RKO (cell line): ENCODE data around the gene LRRC38.
A peak's percentile ranks its signal among the peaks of the same experiment; 100 is the strongest.

ENCODE experiments used
- DNase-seq: peaks from one replicate; pipeline ENCODE4 v3.0.0-alpha.2; 2016; ENCODE audit warnings: low spot score

The LRRC38 gene

DNA sequence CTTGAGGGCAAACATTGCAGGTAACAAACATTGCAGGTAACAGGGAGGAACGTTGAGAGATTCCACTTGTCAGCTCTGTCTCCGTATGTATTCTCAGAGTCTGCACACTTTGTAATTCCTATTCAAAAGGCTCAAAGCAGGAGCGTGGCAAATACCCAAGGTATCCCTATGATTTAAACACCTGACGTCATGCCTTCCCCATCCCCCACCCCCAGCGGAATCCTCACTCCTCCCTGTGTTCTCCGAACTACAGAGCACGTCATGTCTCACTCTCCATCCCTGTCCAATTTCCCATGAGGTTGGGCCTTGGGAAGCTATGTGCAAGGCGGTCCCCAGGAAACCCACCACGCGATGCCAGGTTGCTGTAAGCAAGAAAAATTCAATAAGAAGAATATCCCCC lies 2.8 kb upstream of the LRRC38 start:
- no peak for DNase-seq

DNA sequence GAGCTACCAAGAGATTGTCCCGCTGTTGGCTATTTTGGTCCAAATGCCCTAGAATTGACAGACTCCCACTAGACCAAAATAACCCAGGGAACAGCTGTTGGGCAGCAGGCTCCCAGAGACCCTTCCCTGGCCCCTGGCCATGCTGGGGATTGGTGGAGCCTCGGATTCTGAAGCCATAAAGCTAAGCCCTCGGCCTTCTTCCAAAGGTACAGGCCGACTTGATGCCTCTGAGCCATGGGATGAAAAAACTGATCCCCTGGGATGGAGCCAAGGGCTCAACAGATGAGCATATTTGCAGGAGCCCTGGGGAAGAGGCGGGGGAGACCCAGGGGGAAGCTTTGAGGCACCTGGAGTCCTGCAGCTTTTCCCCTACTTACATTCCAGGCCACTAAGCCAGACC lies 1.0 kb upstream of the LRRC38 start:
- DNase-seq: no peak

DNA sequence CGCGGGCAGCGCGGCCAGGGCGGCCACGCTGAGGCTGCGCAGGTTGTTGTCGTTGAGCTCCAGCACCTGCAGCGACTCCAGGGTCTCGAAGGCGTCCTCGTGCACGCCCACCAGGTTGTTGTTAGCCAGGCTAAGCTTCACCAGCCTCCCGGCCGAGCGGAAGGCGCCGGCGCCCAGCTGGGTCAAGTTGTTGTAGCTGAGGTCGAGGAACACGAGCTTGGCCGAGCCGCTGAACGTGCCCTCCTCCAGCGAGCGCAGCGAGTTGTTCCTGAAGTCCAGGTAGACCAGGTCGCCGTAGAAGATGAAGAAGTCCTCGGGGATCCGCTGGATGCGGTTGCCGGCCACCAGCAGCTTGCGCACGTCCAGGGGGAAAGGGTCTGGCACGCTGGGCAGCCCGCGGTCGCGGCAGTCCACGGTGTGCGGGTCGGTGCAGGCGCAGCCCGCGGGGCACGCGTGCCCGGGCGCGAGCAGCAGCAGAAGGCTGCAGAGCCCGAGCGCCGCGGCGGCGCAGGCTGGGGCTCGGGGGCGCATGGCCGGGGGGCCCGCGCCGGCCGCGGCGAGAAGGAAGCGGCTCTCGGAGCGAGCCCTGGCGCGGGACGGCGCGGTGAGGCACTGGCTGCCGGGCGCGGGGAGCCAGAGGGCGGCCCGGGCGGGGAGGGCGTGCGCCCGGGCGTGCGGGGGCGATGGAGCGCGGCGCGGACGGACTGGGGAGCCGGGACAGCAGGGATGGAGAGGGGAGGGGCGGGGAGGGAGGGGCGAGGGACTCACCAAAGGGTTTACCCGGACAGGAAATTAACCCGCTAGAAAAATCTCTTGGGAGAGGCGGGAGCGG lies 524 bp downstream of the LRRC38 start:
- no peak for DNase-seq

DNA sequence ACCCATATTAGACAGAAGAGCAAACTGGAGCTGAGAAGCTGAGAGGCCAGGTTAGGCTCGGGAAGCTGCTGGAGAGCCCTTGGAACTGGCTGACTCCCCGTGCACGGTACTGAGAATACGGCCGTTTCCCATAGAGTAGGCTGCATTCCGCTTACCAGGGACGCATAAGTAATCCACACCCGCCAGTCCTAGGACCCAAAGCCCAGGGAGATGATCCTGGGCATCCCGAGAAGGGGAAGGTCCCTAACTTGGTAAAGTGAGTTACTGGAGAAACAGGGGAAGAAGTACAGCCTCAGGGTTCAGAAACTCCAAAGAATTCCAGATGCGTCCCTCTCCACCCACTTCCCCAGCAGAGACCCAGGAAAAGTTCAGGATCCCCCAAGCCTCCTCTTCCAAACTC lies 1.3 kb downstream of the LRRC38 start:
- no peak for DNase-seq

DNA sequence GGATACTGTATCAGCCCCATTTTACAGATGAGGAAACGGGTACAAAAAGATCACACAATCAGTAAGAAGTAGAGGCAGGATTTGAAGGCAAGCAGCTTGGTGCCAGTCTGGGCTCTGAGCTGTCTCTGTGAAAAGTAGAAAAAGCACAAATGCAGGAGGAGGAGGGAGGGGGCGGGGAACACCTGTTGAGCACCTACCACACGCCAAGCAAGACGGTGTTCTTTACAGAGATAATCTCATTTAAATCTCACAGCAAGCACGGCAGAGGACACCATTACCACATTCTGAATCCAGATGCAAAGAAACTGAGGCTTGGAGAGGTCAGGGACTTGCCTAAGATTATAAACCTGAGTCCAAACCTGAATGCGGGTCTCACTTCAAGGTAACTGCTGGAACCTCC lies 3.3 kb downstream of the LRRC38 start:
- DNase-seq: no peak

DNA sequence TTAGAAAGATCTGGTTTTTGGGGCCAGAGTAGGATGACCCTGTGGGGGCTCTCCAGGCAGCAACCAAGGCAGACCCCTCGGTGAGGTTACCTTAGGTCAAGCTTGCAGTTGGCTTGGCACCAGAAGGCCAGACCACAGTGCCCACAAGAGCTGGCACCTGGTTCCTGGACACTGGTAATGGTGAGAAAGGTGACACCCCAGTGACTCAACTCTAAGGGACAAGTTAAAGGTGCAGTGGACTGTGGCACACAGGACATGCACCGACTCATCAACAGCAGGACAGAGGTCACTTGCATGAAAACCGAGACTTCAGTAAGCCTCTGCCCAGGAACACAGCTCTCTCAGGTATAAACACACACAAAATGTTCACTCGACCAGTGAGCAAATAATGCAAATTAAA lies 6.7 kb downstream of the LRRC38 start:
- no peak for DNase-seq

DNA sequence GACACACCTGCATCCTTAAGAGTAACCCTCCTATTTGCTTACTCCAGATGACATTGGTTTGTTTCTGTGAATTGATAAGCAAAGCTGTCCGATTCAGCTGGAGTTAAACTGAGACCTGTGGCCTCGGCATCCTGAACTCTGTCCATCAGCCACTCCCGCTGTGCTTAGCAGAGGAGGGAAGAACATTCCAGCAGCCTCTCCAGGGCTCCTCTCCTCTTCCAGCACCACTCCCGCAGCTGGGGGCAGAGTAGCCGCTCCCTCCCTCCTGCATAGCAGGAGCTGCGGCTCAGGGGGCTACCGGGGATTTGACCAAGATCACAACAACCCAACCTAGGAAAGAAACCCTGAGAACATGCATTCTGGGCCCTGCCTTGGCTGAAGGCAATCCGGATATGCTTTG lies 8.8 kb downstream of the LRRC38 start:
- no peak for DNase-seq

DNA sequence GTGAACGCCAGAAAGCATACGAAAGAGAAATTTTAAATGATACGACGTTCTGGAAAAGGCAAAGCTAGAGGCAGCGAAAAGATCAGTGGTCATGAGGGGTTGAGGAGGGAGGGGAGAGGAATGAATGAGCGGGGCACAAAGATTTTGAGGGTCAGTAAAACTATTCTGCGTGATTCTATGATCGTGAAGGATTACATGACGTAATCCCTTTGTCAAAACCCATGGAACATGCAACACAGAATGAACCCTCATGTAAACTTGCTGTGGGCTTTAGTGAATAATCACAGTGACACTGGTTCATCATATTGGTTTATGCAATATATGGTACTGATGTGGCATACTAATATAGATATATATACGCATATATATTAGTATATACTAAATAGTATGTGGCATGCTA lies 13.0 kb downstream of the LRRC38 start:
- DNase-seq: no peak

DNA sequence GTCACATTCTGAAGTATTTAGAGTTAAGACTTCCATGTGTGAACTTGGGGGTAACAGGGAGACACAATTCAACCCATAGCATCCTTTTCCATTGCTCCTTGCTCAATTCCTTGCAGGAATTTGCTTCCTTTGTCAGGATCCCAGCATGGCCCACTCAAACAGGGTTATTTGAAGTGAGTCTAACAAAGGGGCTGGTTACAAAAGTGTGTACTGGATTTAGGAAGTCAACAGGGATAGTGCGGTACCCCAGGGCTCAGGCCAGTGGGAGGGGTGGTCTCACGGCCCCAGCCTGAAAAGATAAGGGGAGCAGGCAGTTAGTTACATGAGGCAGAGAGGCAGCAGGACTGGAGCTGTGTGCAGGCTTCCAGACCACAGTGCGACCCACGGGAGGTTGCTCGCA lies 14.4 kb downstream of the LRRC38 start:
- DNase-seq: no peak

DNA sequence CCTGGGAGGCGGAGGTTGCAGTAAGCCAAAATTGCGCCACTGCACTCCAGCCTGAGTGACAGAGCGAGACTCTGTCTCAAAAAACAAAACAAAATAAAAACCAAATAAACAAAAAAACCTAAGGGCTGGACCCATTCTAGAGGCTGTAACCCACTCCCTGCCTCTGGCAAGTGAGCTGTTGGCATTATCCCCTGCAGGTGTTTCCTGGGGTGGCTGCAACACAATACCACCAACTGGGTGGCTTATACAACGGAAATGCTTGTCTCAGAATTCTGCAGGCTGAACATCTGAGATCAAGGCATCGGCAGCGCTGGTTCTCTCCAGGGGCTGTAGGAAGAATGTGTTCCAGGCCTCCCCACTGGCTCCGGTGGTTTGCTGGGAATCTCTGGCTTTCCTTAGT lies 15.2 kb downstream of the LRRC38 start:
- DNase-seq: no peak

DNA sequence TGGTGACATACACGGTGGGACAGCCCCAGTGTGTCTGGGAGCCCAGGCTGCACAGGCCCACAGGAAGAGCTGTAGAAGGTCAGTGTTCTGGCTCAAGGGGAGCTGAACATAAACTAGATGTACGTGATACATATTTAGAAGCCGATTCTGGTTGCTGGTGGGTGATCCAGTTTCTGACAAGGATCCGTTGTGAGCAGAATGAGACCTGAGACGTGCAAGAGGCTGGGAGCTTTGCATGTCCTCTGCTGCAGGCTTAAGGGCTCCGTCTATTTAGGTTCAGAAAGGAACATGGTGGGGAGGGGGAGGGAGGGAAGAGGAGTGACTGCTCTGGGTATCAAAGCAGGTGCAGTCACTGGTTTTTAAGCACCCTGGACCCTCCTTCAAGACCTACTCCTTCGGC lies 18.6 kb downstream of the LRRC38 start:
- DNase-seq: no peak

DNA sequence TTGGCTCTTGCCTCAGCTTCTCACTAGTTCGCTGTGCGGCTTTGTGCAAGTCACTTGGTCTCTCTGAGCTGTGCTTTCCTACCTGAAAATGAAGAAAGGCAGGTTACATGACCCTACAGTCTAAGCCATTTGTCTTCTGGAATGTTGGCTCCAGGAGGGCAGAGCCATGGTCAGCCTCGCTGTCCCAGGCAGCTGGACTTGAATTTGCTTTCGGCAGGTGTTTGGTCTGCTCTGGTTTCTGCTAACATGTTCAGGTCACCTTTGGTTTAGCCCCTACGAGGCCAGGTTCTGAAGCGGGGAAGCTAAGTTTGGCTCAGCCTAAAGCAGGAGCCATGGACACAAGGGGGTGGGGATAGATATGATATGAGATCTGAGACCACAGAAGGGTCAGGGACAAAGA lies 19.1 kb downstream of the LRRC38 start:
- DNase-seq: no peak

DNA sequence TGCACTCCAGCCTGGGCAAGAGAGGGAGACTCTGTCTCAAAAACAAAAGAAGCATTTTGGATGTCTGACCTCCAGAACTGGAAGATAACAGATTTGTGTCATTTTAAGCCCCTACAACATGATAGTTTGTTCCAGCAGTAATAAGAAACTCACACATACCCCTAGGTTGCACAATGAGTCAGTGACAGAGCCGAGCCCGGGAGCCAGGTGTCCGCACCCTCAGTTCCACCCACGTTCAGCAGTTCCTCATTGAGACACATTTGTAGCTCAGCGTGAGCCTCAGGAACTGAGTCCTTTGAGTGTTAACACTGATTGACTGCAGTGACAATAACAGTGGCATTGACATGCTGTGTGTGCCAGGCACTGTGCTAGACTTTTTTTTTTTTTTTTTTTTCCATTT lies 19.8 kb downstream of the LRRC38 start:
- DNase-seq: no peak

DNA sequence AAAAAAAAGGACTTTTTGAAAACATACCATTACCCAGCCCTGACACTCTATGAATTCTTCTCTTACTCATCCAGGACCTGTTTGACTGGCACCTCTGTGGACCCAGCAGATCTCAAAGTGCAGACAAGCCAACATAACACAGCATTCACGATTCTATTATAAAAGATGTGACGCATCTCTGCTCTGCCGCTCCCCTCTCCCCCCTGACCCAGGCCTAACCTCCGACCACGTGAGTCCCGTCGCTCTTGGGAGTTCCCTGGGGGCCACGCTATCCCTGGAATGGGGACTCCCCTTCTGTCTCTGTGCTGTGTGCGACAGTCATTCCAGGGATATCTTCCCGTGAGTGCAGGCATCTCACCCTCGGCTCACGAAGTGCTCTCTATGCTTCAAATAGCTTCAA lies 21.1 kb downstream of the LRRC38 start:
- no peak for DNase-seq

DNA sequence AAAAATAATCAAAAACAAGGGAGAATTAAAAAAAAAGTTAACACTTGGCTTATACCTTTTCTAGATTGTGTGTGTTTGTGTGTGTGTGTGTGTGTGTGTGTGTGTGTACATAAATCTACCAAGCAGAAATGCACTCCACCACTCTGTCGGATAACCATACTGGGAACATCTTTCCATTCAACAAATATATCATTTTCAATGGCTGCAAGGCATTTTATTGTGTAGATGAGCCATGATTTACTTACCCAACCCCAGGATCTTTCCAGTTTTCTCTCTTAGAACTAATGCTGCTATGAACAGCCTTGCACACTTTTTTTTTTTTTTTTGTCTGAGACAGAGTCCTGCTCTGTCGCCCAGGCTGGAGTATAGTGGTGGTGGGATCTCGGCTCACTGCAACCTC lies 25.8 kb downstream of the LRRC38 start:
- no peak for DNase-seq

DNA sequence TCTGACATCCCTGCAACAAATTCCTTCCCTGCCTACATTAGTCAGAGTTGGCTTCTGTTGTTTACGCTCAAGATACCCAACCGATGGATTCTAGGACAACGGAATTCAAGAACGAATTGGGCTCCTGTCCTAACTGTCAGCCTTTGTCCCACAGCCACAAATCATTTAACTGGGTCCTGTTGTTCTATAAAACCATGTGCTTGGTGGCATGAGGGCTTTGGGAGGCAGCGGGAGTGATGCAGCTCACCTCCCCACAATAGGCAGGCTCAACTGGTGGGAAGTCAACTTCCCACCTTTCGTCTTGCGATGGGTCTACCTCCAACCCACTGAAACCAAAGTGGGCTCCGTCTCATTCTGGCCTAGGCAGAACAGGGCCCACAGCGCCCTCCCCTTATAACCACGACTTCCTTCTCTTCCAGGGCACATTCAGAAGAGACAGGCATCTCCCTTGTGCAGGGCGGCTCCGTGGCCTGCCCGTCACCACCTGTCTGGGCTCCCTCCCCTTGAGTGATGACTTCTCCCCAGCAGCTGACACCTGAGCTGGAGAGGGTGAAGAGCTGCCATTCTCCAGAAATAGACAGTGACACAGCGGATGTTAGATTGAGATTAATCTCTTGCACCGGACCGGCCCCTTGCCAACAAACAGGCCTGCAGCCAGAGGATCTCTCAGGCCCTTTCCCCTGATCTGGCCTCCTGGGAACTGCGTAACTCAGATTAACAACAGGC lies 26.5 kb downstream of the LRRC38 start:
- no peak for DNase-seq

DNA sequence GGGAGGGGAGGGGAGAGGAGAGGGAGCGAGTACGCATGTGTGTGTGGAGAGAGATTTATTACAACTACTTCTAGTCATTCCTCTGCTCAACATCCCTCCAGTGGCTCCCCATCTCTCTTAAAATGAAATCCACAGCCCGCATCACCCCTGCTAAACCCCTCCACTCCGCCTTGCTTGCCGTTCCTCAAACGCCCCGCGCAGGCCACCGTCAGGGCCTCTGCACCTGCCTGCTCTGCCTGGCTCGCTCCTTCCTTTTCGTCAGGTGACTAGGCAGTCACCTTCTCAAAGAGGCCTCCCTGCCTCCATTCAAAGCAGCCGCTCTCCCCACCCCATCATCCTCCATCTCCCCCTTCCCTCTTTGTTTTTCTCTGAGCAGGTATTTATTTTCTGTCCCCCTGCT lies 29.9 kb downstream of the LRRC38 start:
- no peak for DNase-seq

DNA sequence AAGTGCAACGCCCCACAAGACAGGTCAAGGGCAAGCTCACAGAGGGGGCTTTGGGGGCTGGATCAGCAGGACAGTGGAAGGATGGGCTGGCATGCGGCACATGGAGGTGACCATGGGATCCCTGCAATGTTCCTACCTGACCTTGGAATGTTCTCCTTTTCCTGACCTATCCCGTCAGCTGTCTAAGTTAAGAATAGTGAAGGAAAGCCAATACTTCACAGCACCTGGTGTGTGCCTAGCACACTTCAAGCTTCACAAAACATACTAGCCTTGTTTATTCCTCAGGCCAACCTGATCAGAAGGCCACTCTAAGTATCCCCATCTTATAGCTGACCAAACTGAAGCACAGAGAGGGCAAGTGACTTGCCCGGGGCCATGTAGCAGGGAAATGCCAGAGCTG lies 31.2 kb downstream of the LRRC38 start:
- DNase-seq: no peak

DNA sequence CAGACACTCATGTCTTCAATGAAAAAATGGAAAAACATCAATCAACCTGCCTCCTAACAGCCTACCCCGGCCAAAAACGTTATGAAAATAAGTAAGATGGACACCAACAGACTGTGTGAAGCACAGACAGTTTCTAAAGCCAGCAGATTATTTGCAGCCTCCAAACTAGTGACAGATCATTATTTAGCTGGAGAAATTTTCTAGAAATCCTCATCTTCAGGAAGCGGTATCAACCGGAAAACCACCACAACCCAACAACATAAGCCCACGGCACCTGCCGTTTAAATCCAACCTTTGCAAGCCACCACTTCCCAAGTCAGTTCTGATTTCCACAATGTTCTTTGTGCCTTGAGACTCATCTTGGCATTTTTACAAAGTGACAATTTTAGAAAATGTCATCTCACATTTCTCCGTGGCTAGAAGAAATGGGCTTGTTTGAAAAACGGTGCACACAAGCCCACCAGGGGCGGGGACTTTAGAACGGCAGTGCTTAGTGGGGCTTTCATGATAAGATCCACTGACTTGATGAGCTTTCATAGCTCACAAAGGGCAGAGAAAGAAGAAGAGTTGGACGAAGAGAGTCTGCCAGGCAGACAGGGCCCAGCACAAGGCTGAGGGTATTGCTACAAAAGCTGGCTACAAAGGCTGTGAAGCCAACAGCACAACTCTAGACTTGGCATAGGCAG lies 34.5 kb downstream of the LRRC38 start:
- no peak for DNase-seq

DNA sequence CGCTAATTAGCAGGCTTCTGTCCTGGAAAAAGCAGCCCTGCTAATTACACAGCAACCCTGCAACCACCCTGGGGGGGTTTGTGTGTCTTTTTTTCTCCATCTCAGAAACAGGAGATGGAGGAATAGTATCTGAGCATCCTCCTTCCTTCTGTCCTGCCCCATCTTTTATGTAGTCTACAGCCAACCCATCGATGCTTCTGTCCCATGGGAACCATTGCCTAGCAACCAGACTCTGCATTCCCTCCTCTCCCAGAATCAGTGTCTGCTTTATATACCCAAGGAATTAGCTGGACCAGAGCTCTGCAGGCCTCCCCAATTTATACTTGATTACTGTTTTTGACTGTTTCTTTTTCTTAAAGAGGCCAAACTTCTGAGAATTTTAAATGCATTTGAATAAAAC lies 35.1 kb downstream of the LRRC38 start:
- DNase-seq: no peak

DNA sequence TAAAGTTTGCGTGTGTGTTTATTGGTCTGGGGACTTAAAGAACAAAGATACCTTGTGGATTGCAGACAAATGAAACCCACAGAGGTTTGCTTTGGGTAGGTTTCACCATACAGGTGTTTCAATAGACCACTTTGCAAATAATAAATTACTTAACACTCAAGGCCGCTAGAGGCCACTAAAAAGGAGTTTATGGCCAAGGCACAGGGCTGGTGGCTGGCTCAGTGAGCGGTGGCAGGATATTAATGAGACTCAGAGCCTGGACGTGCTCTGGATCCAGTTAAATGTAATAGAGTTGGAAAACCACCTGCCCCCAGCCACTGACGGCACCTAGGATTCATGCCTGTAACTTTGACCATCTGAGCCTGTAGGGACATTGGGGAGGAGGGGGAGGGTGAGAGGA lies 44.5 kb downstream of the LRRC38 start:
- DNase-seq: peak; percentile 31

DNA sequence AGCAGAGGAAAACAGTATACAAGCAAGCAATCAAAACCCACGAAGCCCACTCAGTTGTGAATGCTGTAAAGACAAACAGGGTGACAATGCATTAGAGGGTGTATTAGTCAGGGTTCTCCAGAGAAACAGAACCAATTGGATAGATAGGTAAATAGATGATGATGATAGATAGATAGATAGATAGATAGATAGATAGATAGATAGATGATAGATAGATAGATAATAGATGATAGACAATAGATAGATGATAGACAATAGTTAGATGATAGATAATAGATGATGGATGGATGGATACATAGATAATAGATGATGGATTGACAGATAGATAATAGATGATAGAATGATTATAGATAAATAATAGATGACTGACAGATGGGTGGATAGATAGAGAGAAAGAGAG lies 48.3 kb downstream of the LRRC38 start:
- no peak for DNase-seq

DNA sequence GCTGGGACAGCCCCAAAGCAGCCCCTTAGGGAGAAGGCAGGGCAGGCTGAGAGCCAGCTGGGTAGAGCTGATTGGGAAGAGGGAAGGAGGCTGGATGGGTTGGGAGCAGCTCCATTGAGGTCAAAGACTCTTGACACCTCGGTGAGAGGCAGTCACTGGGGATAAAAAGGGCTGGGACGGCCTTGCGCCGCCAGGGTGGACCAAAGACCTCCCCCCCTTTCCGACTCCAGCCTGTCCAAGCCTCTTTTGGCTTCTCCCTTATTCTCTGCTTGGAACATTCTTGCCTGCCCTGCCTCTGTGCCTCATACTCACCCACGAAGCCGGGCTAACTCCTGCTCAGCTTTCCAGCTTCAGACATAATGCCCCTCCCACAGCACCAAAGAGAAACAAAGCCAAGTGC lies 51.1 kb downstream of the LRRC38 start:
- DNase-seq: no peak
